GM12878 (cell line): ENCODE results near the gene FFAR2. TPM values are rescaled to one million over a fixed set of nuclear protein-coding genes. Genes with fewer than 3 reads are reported as not detected.

Source experiments
- ATAC-seq: fragments of 200-7000 bp; cut with Tn5 transposase; 3 replicates; pipeline ENCODE4 v1.9.1; 2020; ENCODE audit warnings: mild to moderate bottlenecking, moderate library complexity
- BruUV-seq: library from RNA; stranded (reverse); fragments of 400-500 nt; replicated peaks from 2 replicates; lab custom pipeline; 2021; lab: Mats Ljungman, UMichigan
- CTCF ChIA-PET: fragments of 300-600 bp; sonication (Branson Sonifier 250); formaldehyde crosslinking; extraction: SDS; loops from one replicate; lab custom pipeline; 2021; ENCODE audit warnings: inconsistent platforms; lab: Yijun Ruan, JAX
- POLR2A ChIA-PET: fragments of 350-600 bp; formaldehyde crosslinking; extraction: SDS; loops from one replicate; lab custom pipeline; 2021; ENCODE audit warnings: inconsistent platforms; lab: Charles Lee
- RAD21 ChIA-PET: fragments of 300-600 bp; sonication (Branson Sonifier 250); formaldehyde crosslinking; loops from one replicate; lab custom pipeline; 2023; ENCODE audit warnings: antibody characterized with exemption; ENCODE audit not compliant: unreplicated experiment; lab: Charles Lee
- SMC1A ChIA-PET: fragments of 300-600 bp; sonication (Branson Sonifier 250); formaldehyde crosslinking; loops from one replicate; lab custom pipeline; 2023; ENCODE audit not compliant: unreplicated experiment, uncharacterized antibody; lab: Charles Lee
- DNase-seq: peaks from one replicate; pipeline ENCODE4 v3.0.0-alpha.2; 2011; ENCODE audit warnings: low read depth, low spot score
- FAIRE-seq: peaks from 3 replicates; lab custom pipeline; 2011; peaks lifted over from hg19 to GRCh38; lab: Jason Lieb, UNC
- H2AFZ ChIP-seq: 2 replicates; pipeline ENCODE4 v1.6.0; 2011; ENCODE audit warnings: low read depth, low read length, control low read depth; ENCODE audit not compliant: control insufficient read depth
- H3K27ac ChIP-seq: 2 replicates; pipeline ENCODE4 v1.5.1; 2011; ENCODE audit warnings: control low read depth; ENCODE audit not compliant: control insufficient read depth, insufficient read depth
- H3K27me3 ChIP-seq, 2 experiments: replicated peaks in 1 of 2; 2 replicates each; pipeline versions ENCODE4 v1.6.0 to v1.6.1; 2011; ENCODE audit warnings: low read length in 1 of 2; ENCODE audit not compliant: control insufficient read depth in 2 of 2, insufficient read depth in 2 of 2
- H3K36me3 ChIP-seq, 2 experiments: 2 replicates each; pipeline ENCODE4 v1.5.1; 2011; ENCODE audit warnings: low read length in 1 of 2; ENCODE audit not compliant: control insufficient read depth in 2 of 2, insufficient read depth in 2 of 2
- H3K4me1 ChIP-seq: 2 replicates; pipeline ENCODE4 v1.6.1; 2011; ENCODE audit warnings: mild to moderate bottlenecking, low read length, moderate library complexity, mixed read lengths; ENCODE audit not compliant: control insufficient read depth, insufficient read depth
- H3K4me2 ChIP-seq: 2 replicates; pipeline ENCODE4 v1.6.0; 2011; ENCODE audit warnings: control low read depth; ENCODE audit not compliant: control insufficient read depth, insufficient read depth
- H3K4me3 ChIP-seq: fragments of 200-600 bp; sonication (generic); 2 replicates; pipeline ENCODE4 v1.5.1; 2016
- H3K79me2 ChIP-seq: 2 replicates; pipeline ENCODE4 v1.6.0; 2011; ENCODE audit warnings: low read length; ENCODE audit not compliant: control insufficient read depth, insufficient read depth
- H3K9ac ChIP-seq: 2 replicates; pipeline ENCODE4 v1.8.0; 2011; ENCODE audit warnings: low read length, control low read depth, mixed read lengths; ENCODE audit not compliant: control insufficient read depth, insufficient read depth
- H3K9me3 ChIP-seq: replicated peaks from 3 replicates; pipeline ENCODE4 v1.5.1; 2011; ENCODE audit warnings: mild to moderate bottlenecking, low read length; ENCODE audit not compliant: control insufficient read depth, insufficient read depth
- H4K20me1 ChIP-seq: 2 replicates; pipeline ENCODE4 v1.6.0; 2011; ENCODE audit not compliant: control insufficient read depth, insufficient read depth
- ASH2L ChIP-seq: fragments of 300-600, 200-600 bp; sonication (generic); IDR thresholded peaks from 2 replicates; pipeline ENCODE4 v1.6.1; 2017; ENCODE audit warnings: low read depth, mild to moderate bottlenecking, borderline replicate concordance
- BACH1 ChIP-seq: fragments of 450-650 bp; IDR thresholded peaks from 2 replicates; pipeline ENCODE4 v1.6.1; 2017; ENCODE audit warnings: mild to moderate bottlenecking, borderline replicate concordance
- CUX1 ChIP-seq: IDR thresholded peaks from 2 replicates; pipeline ENCODE4 v1.6.1; 2012; ENCODE audit warnings: improper control_type of control experiment, low read depth, low read length; ENCODE audit not compliant: insufficient replicate concordance
- GABPA ChIP-seq: IDR thresholded peaks from 2 replicates; pipeline ENCODE4 v1.6.1; 2014; ENCODE audit warnings: antibody characterized with exemption, low read depth, mild to moderate bottlenecking, inconsistent platforms
- IKZF1 ChIP-seq: fragments of 450-650 bp; conservative IDR thresholded peaks from 2 replicates; pipeline ENCODE4 v1.6.1; 2017; ENCODE audit warnings: antibody characterized with exemption, mild to moderate bottlenecking
- IKZF2 ChIP-seq, 2 experiments: fragments of 450-650 bp; IDR thresholded peaks; 2 replicates each; pipeline ENCODE4 v1.6.1; 2017; ENCODE audit warnings: mild to moderate bottlenecking in 2 of 2, moderate library complexity in 2 of 2
- IRF4 ChIP-seq: IDR thresholded peaks from 2 replicates; pipeline ENCODE4 v1.6.1; 2011; ENCODE audit warnings: low read depth, low read length
- NFYA ChIP-seq: IDR thresholded peaks from 2 replicates; pipeline ENCODE4 v1.6.1; 2011; ENCODE audit warnings: low read depth, mild to moderate bottlenecking, low read length, improper control_type of control experiment, borderline replicate concordance
- NR2C1 ChIP-seq: fragments of 450-650 bp; IDR thresholded peaks from 2 replicates; pipeline ENCODE4 v1.6.1; 2017; ENCODE audit warnings: antibody characterized with exemption, mild to moderate bottlenecking, moderate library complexity
- RUNX3 ChIP-seq: IDR thresholded peaks from 2 replicates; pipeline ENCODE4 v1.6.1; 2012; ENCODE audit warnings: low read length, inconsistent platforms
- ZNF687 ChIP-seq: fragments of 450-650 bp; IDR thresholded peaks from 2 replicates; pipeline ENCODE4 v1.6.1; 2017; ENCODE audit warnings: mild to moderate bottlenecking, moderate library complexity
- ZSCAN29 ChIP-seq: fragments of 450-650 bp; IDR thresholded peaks from 2 replicates; pipeline ENCODE4 v1.6.1; 2017; ENCODE audit warnings: mild to moderate bottlenecking, moderate library complexity
- WGBS: methylation state at CpG from one replicate; pipeline ENCODE4 v1.1.6; 2016; ENCODE audit warnings: low lambda C conversion rate; ENCODE audit not compliant: insufficient replicate concordance, insufficient coverage; ENCODE audit errors: missing lambda C conversion rate; 5-methylcytosine and 5-hydroxymethylcytosine counted together
- in situ Hi-C: fragments of 300-500 bp; cut with MboI; formaldehyde crosslinking; loops from 9 replicates; pipeline ENCODE4 v1.14.3; 2018; ENCODE audit warnings: mixed read lengths
- intact Hi-C: fragments of 100-400 bp; cut with micrococcal nuclease; formaldehyde crosslinking; loops from one replicate; pipeline ENCODE4 v1.14.2; 2022; ENCODE audit not compliant: unreplicated experiment
- polyA plus RNA-seq, 11 experiments: library from polyadenylated mRNA; depleted of rRNA in 4 of 11; unstranded in 6 of 11; stranded (reverse) in 5 of 11; fragments of >200 nt; fragmentation: Nextera tagmentation in 4 of 11; fragmentation: Illumina TruSeq in 1 of 11; extraction: Ambion mirVana in 4 of 11; extraction: Trizol in 1 of 11; gene quantifications; 1 replicate in 1 of 11; 2 replicates in 10 of 11; pipeline versions ENCODE4 v1.2.1 to v1.2.3, GENCODE V29; 2011 to 2016; ENCODE audit warnings: inconsistent platforms in 2 of 11, missing spikeins in 2 of 11, low read depth in 1 of 11
- total RNA-seq, 4 experiments: library from RNA; depleted of rRNA in 3 of 4; stranded (reverse); fragments of >200 nt in 3 of 4; fragmentation: Illumina TruSeq in 1 of 4; extraction: Trizol in 1 of 4; gene quantifications; 2 replicates each; pipeline versions ENCODE4 v1.2.1 to v1.2.3, GENCODE V29; 2013 to 2021

FFAR2 gene
- total and polyA plus RNA-seq, 10 of the 15 experiments (the other 5 are each of a cell fraction or from before 2014, with no cell fraction given) = 0.05 to 4.0 (median 2.1) TPM

GRCh38 chr19:35414442-35414841 is 33.6 kb upstream of the FFAR2 start:
- no peaks in the 10 kb centered on the region; the same call in 2 of the 3 replicates for H3K9me3 ChIP-seq
- ChIA-PET RAD21 (interaction anchor here (2.5 to 8.4 kb wide), 3 partner anchors 13 to 54 kb away, joined by 7 to 90 read pairs (median 84); no protein-coding TSS in a partner anchor), CTCF (interaction anchor here (1.3 to 8.8 kb wide), 5 partner anchors 12 to 61 kb away, joined by 3 to 86 read pairs (median 8); no protein-coding TSS in a partner anchor), SMC1A (interaction anchor here (1.5 to 13.1 kb wide), 4 partner anchors 10 to 59 kb away, joined by 4 to 237 read pairs (median 119); partner anchors contain the start of genes FFAR2 and FFAR3), POLR2A (interaction anchor here (1.2 to 6.6 kb wide), 4 partner anchors 10 to 49 kb away, joined by 3 to 67 read pairs (median 6); no protein-coding TSS in a partner anchor)
- no peaks in the 10 kb centered on the region for H4K20me1 ChIP-seq
- intact Hi-C loops = no loop called here
- H3K4me1 ChIP-seq = peaks cover 40% of the 10 kb centered on the region
- WGBS = 68% methylated on average over 3 of the region's 3 CpGs
- peaks cover 2% of the 10 kb centered on the region for H3K79me2 ChIP-seq
- in situ Hi-C loops = no loop called here
- TF ChIP-seq IKZF2 (IDR thresholded peaks at IDR 0.05) (no peak), BACH1 (0 out of 2 replicates have a peak, but pooled peaks have one; percentile 52), CUX1 (no peak), NFYA (no peak), ASH2L (no peak), IRF4 (no peak), ZSCAN29 (no peak), ZNF687 (peak; percentile 32; the same call in 1 of the 2 replicates), IKZF1 (peak; percentile 26; the same call in 1 of the 2 replicates), GABPA (no peak), RUNX3 (peak; percentile 52), NR2C1 (no peak)
- DNase-seq (no peak), FAIRE-seq (peak; percentile 7), ATAC-seq (no peak; the same call in 2 of the 3 replicates)
- no peak overlapping the region for H3K27ac ChIP-seq
- no peaks in the 10 kb centered on the region; a peak in 1 of 4 replicates for H3K36me3 ChIP-seq
- no peak overlapping the region for H2AFZ ChIP-seq
- no peaks in the 10 kb centered on the region for H3K27me3 ChIP-seq
- no TSS peak for BruUV-seq
- H3K4me3 ChIP-seq = no peak overlapping the region
- H3K9ac ChIP-seq = no peak overlapping the region
- no peak overlapping the region for H3K4me2 ChIP-seq
